Liver (tissue), 9 donors: ENCODE data around the gene A2ML1. TPM values are rescaled to one million over a fixed set of nuclear protein-coding genes. Genes with fewer than 3 reads are reported as not detected.

Experiments
- DNase-seq: peaks from one replicate; pipeline ENCODE4 v3.0.0-alpha.2; 2017; ENCODE audit warnings: low spot score
- H3K27ac ChIP-seq, 2 donors: one replicate each; pipeline ENCODE4 v1.7.0; 2013; ENCODE audit warnings: inconsistent platforms in 2 of 2, low read length in 2 of 2, control low read depth in 1 of 2, low read depth in 1 of 2, mild to moderate bottlenecking in 1 of 2
- H3K27me3 ChIP-seq, 4 donors: one replicate each; pipeline versions ENCODE4 v1.6.1 to v1.7.0; 2013; ENCODE audit warnings: low read length in 3 of 4, inconsistent platforms in 1 of 4, mild to moderate bottlenecking in 1 of 4, moderate library complexity in 1 of 4; ENCODE audit not compliant: control insufficient read depth in 4 of 4, insufficient read depth in 4 of 4
- H3K36me3 ChIP-seq, 4 donors: one replicate each; pipeline versions ENCODE4 v1.6.1 to v1.7.0; 2013; ENCODE audit warnings: low read length in 3 of 4, mild to moderate bottlenecking in 3 of 4, low read depth in 1 of 4, moderate library complexity in 1 of 4; ENCODE audit not compliant: control insufficient read depth in 4 of 4, insufficient read depth in 3 of 4
- H3K4me1 ChIP-seq, 4 donors: one replicate each; pipeline versions ENCODE4 v1.6.1 to v1.7.0; 2013; ENCODE audit warnings: low read length in 3 of 4, mild to moderate bottlenecking in 3 of 4, moderate library complexity in 1 of 4; ENCODE audit not compliant: control insufficient read depth in 4 of 4, insufficient read depth in 4 of 4
- H3K4me3 ChIP-seq, 3 donors: one replicate each; pipeline versions ENCODE4 v1.6.1 to v1.7.0; 2013; ENCODE audit warnings: low read length in 3 of 3, control low read depth in 1 of 3, low read depth in 1 of 3, mild to moderate bottlenecking in 1 of 3
- H3K9ac ChIP-seq, 2 donors: one replicate each; pipeline ENCODE4 v1.7.0; 2013; ENCODE audit warnings: low read length in 2 of 2, mild to moderate bottlenecking in 2 of 2, moderate library complexity in 2 of 2, control low read depth in 1 of 2, low read depth in 1 of 2
- H3K9me3 ChIP-seq, 4 donors: one replicate each; pipeline versions ENCODE4 v1.6.1 to v1.7.0; 2013; ENCODE audit warnings: low read length in 3 of 4; ENCODE audit not compliant: control insufficient read depth in 4 of 4
- FOXA1 ChIP-seq: IDR thresholded peaks from 2 replicates; pipeline ENCODE4 v1.6.1; 2016; ENCODE audit warnings: antibody characterized with exemption
- FOXA2 ChIP-seq: IDR thresholded peaks from 2 replicates; pipeline ENCODE4 v1.6.1; 2016; ENCODE audit warnings: antibody characterized with exemption
- GABPA ChIP-seq, 2 donors: IDR thresholded peaks in 1 of 2; conservative IDR thresholded peaks in 1 of 2; 2 replicates each; pipeline ENCODE4 v1.6.1; 2016; ENCODE audit warnings: antibody characterized with exemption in 2 of 2, mild to moderate bottlenecking in 1 of 2, moderate library complexity in 1 of 2
- HNF4A ChIP-seq, 2 donors: conservative IDR thresholded peaks; 2 replicates each; pipeline ENCODE4 v1.6.1; 2016; ENCODE audit warnings: antibody characterized with exemption in 2 of 2, mild to moderate bottlenecking in 2 of 2
- HNF4G ChIP-seq: IDR thresholded peaks from 2 replicates; pipeline ENCODE4 v1.6.1; 2016; ENCODE audit warnings: antibody characterized with exemption
- JUND ChIP-seq, 2 donors: IDR thresholded peaks; 2 replicates each; pipeline ENCODE4 v1.6.1; 2016; ENCODE audit warnings: antibody characterized with exemption in 2 of 2
- NR2F2 ChIP-seq: IDR thresholded peaks from 2 replicates; pipeline ENCODE4 v1.6.1; 2016; ENCODE audit warnings: antibody characterized with exemption
- RAD21 ChIP-seq, 2 donors: IDR thresholded peaks; 2 replicates each; pipeline ENCODE4 v1.6.1; 2016; ENCODE audit warnings: antibody characterized with exemption in 2 of 2, mild to moderate bottlenecking in 2 of 2
- REST ChIP-seq: IDR thresholded peaks from 2 replicates; pipeline ENCODE4 v1.6.1; 2016; ENCODE audit warnings: antibody characterized with exemption, mild to moderate bottlenecking
- RXRA ChIP-seq, 2 donors: IDR thresholded peaks; 2 replicates each; pipeline ENCODE4 v1.6.1; 2017 to 2018; ENCODE audit warnings: antibody characterized with exemption in 2 of 2, mild to moderate bottlenecking in 1 of 2
- SP1 ChIP-seq: IDR thresholded peaks from 2 replicates; pipeline ENCODE4 v1.6.1; 2018; ENCODE audit warnings: antibody characterized with exemption, mild to moderate bottlenecking
- TAF1 ChIP-seq: conservative IDR thresholded peaks from 2 replicates; pipeline ENCODE4 v1.6.1; 2016; ENCODE audit warnings: antibody characterized with exemption, mild to moderate bottlenecking
- YY1 ChIP-seq: IDR thresholded peaks from 2 replicates; pipeline ENCODE4 v1.6.1; 2016; ENCODE audit warnings: antibody characterized with exemption, mild to moderate bottlenecking
- WGBS: extraction: QIAGEN DNeasy Blood & Tissue Kit; methylation state at CpG from one replicate; pipeline ENCODE4 v1.1.7; 2013; 5-methylcytosine and 5-hydroxymethylcytosine counted together
- polyA plus RNA-seq, 2 donors: library from polyadenylated mRNA; stranded (reverse) in 1 of 2; unstranded in 1 of 2; fragments of 200-250 nt in 1 of 2; fragments of >200 nt in 1 of 2; fragmentation: Nextera tagmentation in 1 of 2; extraction: Ambion mirVana in 1 of 2; gene quantifications; one replicate each; pipeline versions ENCODE4 v1.2.1 to v1.2.3, GENCODE V29; 2013 to 2015
- total RNA-seq, 2 donors: library from RNA; depleted of rRNA; stranded (reverse); fragments of >200 nt; gene quantifications; one replicate each; pipeline ENCODE4 v1.2.3, GENCODE V29; 2014
- TF ChIP-seq, protein P1 (sequence below): IDR thresholded peaks from 2 replicates; pipeline ENCODE4 v1.6.1; 2016; ENCODE audit warnings: antibody characterized with exemption
- TF ChIP-seq, protein P2 (sequence below): IDR thresholded peaks from 2 replicates; pipeline ENCODE4 v1.6.1; 2016; ENCODE audit warnings: antibody characterized with exemption
- TF ChIP-seq, protein P3 (sequence below): IDR thresholded peaks from 2 replicates; pipeline ENCODE4 v1.6.1; 2016; ENCODE audit warnings: antibody characterized with exemption
- donor health status: healthy.
- donor health status: healthy.
- donor health status: healthy.
- donor health status: healthy.
- donor health status: healthy.

The A2ML1 gene
- total and polyA plus RNA-seq, 4 donors: 0.03 to 0.19 TPM; not detected in 2

DNA sequence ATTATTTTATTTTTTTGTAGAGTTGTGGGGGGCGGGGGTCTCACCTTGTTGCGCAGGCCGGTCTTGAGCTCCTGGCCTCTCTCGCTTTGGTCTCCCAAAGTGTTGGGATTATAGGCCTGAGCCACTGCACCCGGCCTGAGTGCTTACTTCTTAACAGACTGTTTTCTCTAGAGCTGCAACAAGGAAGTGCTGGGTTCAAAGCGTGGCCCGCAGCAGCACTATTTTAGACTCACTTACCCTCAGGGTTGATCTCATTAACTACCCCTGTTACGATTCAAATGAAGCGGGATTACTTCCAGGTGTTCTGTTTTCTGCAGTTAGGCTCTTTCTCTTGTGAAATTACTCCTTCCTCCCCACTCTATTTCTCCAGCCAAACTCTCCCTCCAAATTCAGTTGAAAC lies 8.7 kb downstream of the A2ML1 start:
- 91% methylated on average over 9 of the region's 9 CpGs for whole genome bisulfite sequencing
- no peaks in the 10 kb centered on the region for H3K27me3 ChIP-seq
- no peaks in the 10 kb centered on the region for H3K4me1 ChIP-seq
- no peak overlapping the region for H3K27ac ChIP-seq
- TF ChIP-seq REST (no peak), SP1 (no peak), JUND (IDR thresholded peaks at IDR 0.05) (no peak), NR2F2 (no peak), HNF4G (no peak), TAF1 (no peak), RAD21 (IDR thresholded peaks at IDR 0.05) (no peak), FOXA1 (no peak), GABPA (IDR thresholded peaks at IDR 0.05 in 1 of 2, conservative IDR thresholded peaks at IDR 0.05 in 1 of 2) (no peak), HNF4A (conservative IDR thresholded peaks at IDR 0.05) (no peak)
- TF ChIP-seq, protein P1, sequence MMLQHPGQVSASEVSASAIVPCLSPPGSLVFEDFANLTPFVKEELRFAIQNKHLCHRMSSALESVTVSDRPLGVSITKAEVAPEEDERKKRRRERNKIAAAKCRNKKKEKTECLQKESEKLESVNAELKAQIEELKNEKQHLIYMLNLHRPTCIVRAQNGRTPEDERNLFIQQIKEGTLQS: no peak
- TF ChIP-seq, protein P2, sequence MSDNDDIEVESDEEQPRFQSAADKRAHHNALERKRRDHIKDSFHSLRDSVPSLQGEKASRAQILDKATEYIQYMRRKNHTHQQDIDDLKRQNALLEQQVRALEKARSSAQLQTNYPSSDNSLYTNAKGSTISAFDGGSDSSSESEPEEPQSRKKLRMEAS: no peak
- no peak overlapping the region for H3K9ac ChIP-seq
- no peak overlapping the region for H3K4me3 ChIP-seq
- H3K9me3 ChIP-seq: no peaks in the 10 kb centered on the region
- DNase-seq: no peak
- no peaks in the 10 kb centered on the region for H3K36me3 ChIP-seq

GRCh38 chr12:8832500-8832899 lies 10.1 kb downstream of the A2ML1 start:
- Histone ChIP-seq H3K27ac (no peak overlapping the region), H3K9ac (no peak overlapping the region), H3K4me1 (no peaks in the 10 kb centered on the region), H3K9me3 (no peaks in the 10 kb centered on the region), H3K36me3 (no peaks in the 10 kb centered on the region), H3K27me3 (no peaks in the 10 kb centered on the region), H3K4me3 (no peak overlapping the region)
- no peak for TF ChIP-seq GABPA (IDR thresholded peaks at IDR 0.05 in 1 of 2, conservative IDR thresholded peaks at IDR 0.05 in 1 of 2)
- TF ChIP-seq FOXA2: no peak
- TF ChIP-seq, protein P1: no peak
- TF ChIP-seq, protein P2: no peak
- no peak for TF ChIP-seq RAD21 (IDR thresholded peaks at IDR 0.05)
- TF ChIP-seq HNF4G: no peak
- no peak for TF ChIP-seq SP1
- TF ChIP-seq HNF4A (conservative IDR thresholded peaks at IDR 0.05): no peak
- TF ChIP-seq RXRA (IDR thresholded peaks at IDR 0.05): no peak
- no peak for DNase-seq
- WGBS: 82% methylated on average over 6 of the region's 6 CpGs

DNA sequence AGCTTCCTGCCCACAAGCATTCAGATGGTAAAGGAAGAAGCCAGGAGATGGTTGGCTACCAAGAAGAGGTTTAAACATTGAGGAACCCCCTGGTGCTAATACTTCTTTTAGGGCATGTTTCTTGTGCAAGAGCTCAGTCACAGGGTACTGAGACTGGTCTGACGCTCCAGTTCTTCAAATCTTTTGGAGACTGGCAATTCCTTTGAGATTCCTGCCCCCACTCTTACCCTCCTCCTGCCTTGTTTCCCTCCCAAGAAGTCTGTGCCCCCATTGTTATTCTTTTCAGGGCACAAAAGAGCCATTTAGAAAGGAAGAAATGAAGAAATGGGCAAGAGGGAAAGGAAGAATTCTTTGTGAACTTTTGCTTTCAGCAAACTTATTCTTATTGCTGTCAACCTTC lies 11.8 kb downstream of the A2ML1 start:
- DNase-seq: no peak
- 62% methylated on average over 1 of the region's 1 CpG for WGBS
- no peak for TF ChIP-seq TAF1
- no peak for TF ChIP-seq FOXA2
- no peak for TF ChIP-seq GABPA (IDR thresholded peaks at IDR 0.05 in 1 of 2, conservative IDR thresholded peaks at IDR 0.05 in 1 of 2)
- no peak for TF ChIP-seq YY1
- TF ChIP-seq, protein P1: no peak
- TF ChIP-seq, protein P3, sequence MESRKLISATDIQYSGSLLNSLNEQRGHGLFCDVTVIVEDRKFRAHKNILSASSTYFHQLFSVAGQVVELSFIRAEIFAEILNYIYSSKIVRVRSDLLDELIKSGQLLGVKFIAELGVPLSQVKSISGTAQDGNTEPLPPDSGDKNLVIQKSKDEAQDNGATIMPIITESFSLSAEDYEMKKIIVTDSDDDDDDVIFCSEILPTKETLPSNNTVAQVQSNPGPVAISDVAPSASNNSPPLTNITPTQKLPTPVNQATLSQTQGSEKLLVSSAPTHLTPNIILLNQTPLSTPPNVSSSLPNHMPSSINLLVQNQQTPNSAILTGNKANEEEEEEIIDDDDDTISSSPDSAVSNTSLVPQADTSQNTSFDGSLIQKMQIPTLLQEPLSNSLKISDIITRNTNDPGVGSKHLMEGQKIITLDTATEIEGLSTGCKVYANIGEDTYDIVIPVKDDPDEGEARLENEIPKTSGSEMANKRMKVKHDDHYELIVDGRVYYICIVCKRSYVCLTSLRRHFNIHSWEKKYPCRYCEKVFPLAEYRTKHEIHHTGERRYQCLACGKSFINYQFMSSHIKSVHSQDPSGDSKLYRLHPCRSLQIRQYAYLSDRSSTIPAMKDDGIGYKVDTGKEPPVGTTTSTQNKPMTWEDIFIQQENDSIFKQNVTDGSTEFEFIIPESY: no peak
- TF ChIP-seq HNF4A (conservative IDR thresholded peaks at IDR 0.05): no peak

More for the DNA sequence above, 11.8 kb downstream of the A2ML1 start:
- H3K9ac ChIP-seq: no peak overlapping the region
- H3K4me3 ChIP-seq: no peak overlapping the region
- no peak overlapping the region for H3K27ac ChIP-seq
- no peaks in the 10 kb centered on the region for H3K27me3 ChIP-seq
- H3K4me1 ChIP-seq: no peaks in the 10 kb centered on the region
- H3K9me3 ChIP-seq: no peaks in the 10 kb centered on the region
- no peaks in the 10 kb centered on the region for H3K36me3 ChIP-seq
